Skeletal muscle satellite cell (primary cell): ENCODE data around the gene NFATC2.

Experiments
- H3K27me3 ChIP-seq: 2 replicates; pipeline ENCODE4 v1.7.0; 2013; ENCODE audit warnings: low read length; ENCODE audit not compliant: control insufficient read depth, insufficient read depth
- H3K36me3 ChIP-seq: 2 replicates; pipeline ENCODE4 v1.7.0; 2013; ENCODE audit warnings: mild to moderate bottlenecking, control low read depth, low read length; ENCODE audit not compliant: insufficient read depth
- H3K4me1 ChIP-seq: 2 replicates; pipeline ENCODE4 v1.7.0; 2013; ENCODE audit warnings: low read length; ENCODE audit not compliant: control insufficient read depth, insufficient read depth
- H3K4me2 ChIP-seq: 2 replicates; pipeline ENCODE4 v1.7.0; 2013; ENCODE audit warnings: mild to moderate bottlenecking, low read length
- H3K4me3 ChIP-seq: 2 replicates; pipeline ENCODE4 v1.7.0; 2013; ENCODE audit warnings: low read length
- H3K9ac ChIP-seq: 2 replicates; pipeline ENCODE4 v1.7.0; 2013; ENCODE audit warnings: mild to moderate bottlenecking, low read depth, low read length, moderate library complexity
- H3K9me3 ChIP-seq: replicated peaks from 2 replicates; pipeline ENCODE4 v1.7.0; 2013; ENCODE audit warnings: mild to moderate bottlenecking, control low read depth, low read length

Gene NFATC2

GRCh38 chr20:51420805-51421204, 121.7 kb downstream of the NFATC2 start:
- no peak overlapping the region for H3K9ac ChIP-seq
- no peak overlapping the region for H3K4me2 ChIP-seq
- H3K9me3 ChIP-seq = no peaks in the 10 kb centered on the region
- no peak overlapping the region for H3K4me3 ChIP-seq
- peaks cover 15% of the 10 kb centered on the region for H3K27me3 ChIP-seq
- H3K36me3 ChIP-seq = no peaks in the 10 kb centered on the region
- H3K4me1 ChIP-seq = no peaks in the 10 kb centered on the region

DNA sequence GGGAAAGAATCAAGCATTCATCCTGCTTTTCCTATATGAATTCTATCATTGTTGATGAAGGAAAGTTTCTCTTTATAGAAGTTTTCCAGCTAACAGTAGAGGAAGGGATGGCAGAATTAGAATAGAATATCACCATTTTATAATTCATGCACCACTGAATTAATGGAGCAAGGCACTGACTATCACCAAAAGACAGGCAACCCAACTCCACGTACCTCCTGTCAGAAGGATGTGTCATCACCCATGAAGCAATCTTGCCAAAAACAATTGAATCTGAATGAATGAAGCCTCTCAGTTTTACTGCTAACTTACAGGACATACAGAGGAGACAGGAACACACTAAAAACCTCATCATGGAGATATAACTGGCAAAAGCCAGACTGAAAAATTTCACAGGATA, 122.4 kb downstream of the NFATC2 start:
- Histone ChIP-seq H3K9ac (no peak overlapping the region), H3K4me2 (no peak overlapping the region), H3K4me3 (no peak overlapping the region), H3K9me3 (no peaks in the 10 kb centered on the region), H3K4me1 (no peaks in the 10 kb centered on the region), H3K27me3 (peaks cover 15% of the 10 kb centered on the region), H3K36me3 (no peaks in the 10 kb centered on the region)

- Histone ChIP-seq H3K27me3 (peaks cover 15% of the 10 kb centered on the region), H3K4me2 (no peak overlapping the region), H3K4me1 (no peaks in the 10 kb centered on the region), H3K9me3 (no peaks in the 10 kb centered on the region), H3K36me3 (no peaks in the 10 kb centered on the region), H3K9ac (no peak overlapping the region), H3K4me3 (no peak overlapping the region)
Measured at GRCh38 chr20:51419646-51420045, 122.9 kb downstream of the NFATC2 start.

- Histone ChIP-seq H3K27me3 (peaks cover 13% of the 10 kb centered on the region), H3K4me2 (no peak overlapping the region), H3K9ac (no peak overlapping the region), H3K4me1 (no peaks in the 10 kb centered on the region), H3K9me3 (no peaks in the 10 kb centered on the region), H3K4me3 (no peak overlapping the region), H3K36me3 (no peaks in the 10 kb centered on the region)
Measured at GRCh38 chr20:51419231-51419630, 123.3 kb downstream of the NFATC2 start.

DNA sequence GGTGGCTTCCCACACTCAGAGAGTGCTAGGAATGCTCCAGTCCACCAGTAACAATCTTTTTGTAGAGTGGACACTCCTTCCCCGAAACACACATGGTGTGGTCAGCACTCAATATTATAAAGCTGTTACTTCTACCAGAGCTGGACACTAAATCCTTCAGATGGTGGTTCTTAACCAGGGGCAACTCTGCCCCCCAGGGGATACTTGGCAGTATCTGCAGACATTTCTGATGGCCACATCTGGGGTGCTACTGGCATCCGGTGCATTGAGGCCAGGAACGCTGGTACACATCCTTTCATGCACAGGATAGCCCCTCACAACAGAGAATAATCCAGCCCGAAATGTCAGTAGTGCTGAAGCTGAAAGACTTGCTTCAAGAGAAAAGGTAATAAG, 124.4 kb downstream of the NFATC2 start:
- Histone ChIP-seq H3K27me3 (peaks cover 5% of the 10 kb centered on the region), H3K9ac (no peak overlapping the region), H3K4me3 (no peak overlapping the region), H3K4me2 (no peak overlapping the region), H3K36me3 (no peaks in the 10 kb centered on the region), H3K9me3 (no peaks in the 10 kb centered on the region), H3K4me1 (peaks cover 1% of the 10 kb centered on the region)

- Histone ChIP-seq H3K4me3 (no peak overlapping the region), H3K4me1 (peaks cover 6% of the 10 kb centered on the region), H3K27me3 (peaks cover 5% of the 10 kb centered on the region), H3K4me2 (no peak overlapping the region), H3K9me3 (no peaks in the 10 kb centered on the region), H3K9ac (no peak overlapping the region), H3K36me3 (no peaks in the 10 kb centered on the region)
Measured at GRCh38 chr20:51417250-51418136, 125.0 kb downstream of the NFATC2 start.

DNA sequence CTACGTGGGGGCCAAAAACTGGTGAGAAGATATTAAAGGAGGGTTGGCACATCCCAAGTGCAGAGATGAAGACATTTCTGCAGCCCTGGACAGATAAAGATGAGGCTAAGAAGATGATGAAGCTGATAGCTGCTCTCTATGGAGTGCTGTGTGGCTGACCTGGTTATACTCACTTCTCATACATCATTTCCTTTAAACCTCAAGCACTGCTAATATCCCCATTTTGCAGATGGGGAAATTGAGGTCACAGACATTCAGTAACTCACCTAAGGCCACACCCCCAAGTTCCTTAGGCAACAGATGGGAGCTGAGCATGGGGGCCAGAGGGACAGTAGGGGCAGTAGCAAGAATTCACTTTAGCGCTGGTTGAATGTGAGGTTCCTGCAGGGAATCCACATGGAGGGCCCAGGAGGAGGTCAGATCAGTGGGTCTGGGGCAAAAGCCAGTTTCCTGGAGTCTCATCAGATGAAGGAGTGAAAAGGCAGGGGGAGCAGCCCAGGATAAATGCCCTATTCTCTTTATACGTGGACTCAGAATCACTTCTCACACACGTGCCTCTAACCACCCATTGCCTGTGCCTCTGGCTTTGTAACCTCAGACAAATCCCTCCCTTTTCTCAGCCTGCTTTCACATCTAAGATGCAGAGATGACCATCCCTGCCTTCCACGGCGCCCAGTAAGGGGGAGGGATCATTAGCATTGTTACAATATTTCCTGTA, 125.8 kb downstream of the NFATC2 start:
- no peaks in the 10 kb centered on the region for H3K9me3 ChIP-seq
- H3K9ac ChIP-seq = no peak overlapping the region
- no peaks in the 10 kb centered on the region for H3K36me3 ChIP-seq
- no peak overlapping the region for H3K4me2 ChIP-seq
- H3K4me3 ChIP-seq = no peak overlapping the region
- peaks cover under 1% of the 10 kb centered on the region for H3K27me3 ChIP-seq
- peaks cover 12% of the 10 kb centered on the region for H3K4me1 ChIP-seq

- H3K4me2 ChIP-seq = no peak overlapping the region
- H3K27me3 ChIP-seq = no peaks in the 10 kb centered on the region
- H3K9ac ChIP-seq = no peak overlapping the region
- H3K4me3 ChIP-seq = no peak overlapping the region
- H3K36me3 ChIP-seq = no peaks in the 10 kb centered on the region
- no peaks in the 10 kb centered on the region for H3K9me3 ChIP-seq
- peaks cover 12% of the 10 kb centered on the region for H3K4me1 ChIP-seq
Measured at GRCh38 chr20:51413857-51414256, 128.7 kb downstream of the NFATC2 start.

- no peaks in the 10 kb centered on the region for H3K9me3 ChIP-seq
- peaks cover 12% of the 10 kb centered on the region for H3K4me1 ChIP-seq
- H3K36me3 ChIP-seq = no peaks in the 10 kb centered on the region
- no peak overlapping the region for H3K4me2 ChIP-seq
- no peak overlapping the region for H3K4me3 ChIP-seq
- H3K9ac ChIP-seq = no peak overlapping the region
- no peaks in the 10 kb centered on the region for H3K27me3 ChIP-seq
Measured at GRCh38 chr20:51412951-51413481, 129.5 kb downstream of the NFATC2 start.

DNA sequence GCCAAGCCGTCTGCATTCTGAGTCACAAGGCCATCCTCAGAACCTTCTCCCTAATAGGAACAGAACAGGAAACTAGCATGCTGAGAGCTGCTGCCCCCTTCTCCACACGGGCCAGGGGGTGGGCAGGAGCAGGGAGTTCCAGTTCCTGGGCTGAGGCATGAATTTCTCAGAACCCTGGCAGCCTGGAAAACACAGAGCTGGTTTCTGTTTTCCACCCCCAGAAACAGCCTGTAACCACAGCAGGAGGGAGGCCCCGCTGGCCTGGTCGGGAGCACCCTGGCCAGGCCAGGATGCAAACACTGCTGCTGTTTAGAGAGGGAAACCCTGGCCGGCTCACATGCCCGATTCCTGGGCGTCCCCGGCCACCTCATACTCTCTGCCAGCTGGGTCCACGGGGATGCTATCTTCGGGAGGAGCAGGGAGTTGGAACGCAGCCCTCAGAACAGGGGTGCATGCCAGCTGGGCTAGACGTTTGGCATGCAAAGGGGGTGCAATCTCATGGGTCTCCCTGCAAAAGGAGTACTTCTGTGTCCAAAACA, 130.1 kb downstream of the NFATC2 start:
- H3K9ac ChIP-seq = peak overlapping the region; percentile 22
- peak overlapping the region; percentile 51 for H3K4me2 ChIP-seq
- H3K36me3 ChIP-seq = no peaks in the 10 kb centered on the region
- no peaks in the 10 kb centered on the region for H3K9me3 ChIP-seq
- no peaks in the 10 kb centered on the region for H3K27me3 ChIP-seq
- H3K4me1 ChIP-seq = peaks cover 12% of the 10 kb centered on the region
- peak overlapping the region; percentile 30 for H3K4me3 ChIP-seq

- Histone ChIP-seq H3K4me3 (no peak overlapping the region), H3K9ac (peak overlapping the region; percentile 22), H3K4me1 (peaks cover 12% of the 10 kb centered on the region), H3K4me2 (peak overlapping the region; percentile 51), H3K9me3 (no peaks in the 10 kb centered on the region), H3K36me3 (no peaks in the 10 kb centered on the region), H3K27me3 (no peaks in the 10 kb centered on the region)
Measured at GRCh38 chr20:51411870-51412269, 130.6 kb downstream of the NFATC2 start.
